Hepatocyte (in vitro differentiated cells): Measurements from ENCODE around the gene ANGPTL8. TPM values are rescaled to one million over a fixed set of nuclear protein-coding genes. Genes with fewer than 3 reads are reported as not detected.

Experiments
- DNase-seq: peaks from one replicate; pipeline ENCODE4 v3.0.0-alpha.2; 2016; ENCODE audit warnings: low spot score
- H2AFZ ChIP-seq: fragments of 200-600 bp; sonication (generic); 2 replicates; pipeline ENCODE4 v1.6.0; 2016; ENCODE audit warnings: antibody characterized with exemption, mild to moderate bottlenecking
- H3K27ac ChIP-seq: fragments of 200-600 bp; sonication (generic); 2 replicates; pipeline ENCODE4 v1.5.1; 2016; ENCODE audit warnings: mild to moderate bottlenecking
- H3K27me3 ChIP-seq: fragments of 200-600 bp; sonication (generic); 2 replicates; pipeline ENCODE4 v1.6.1; 2016
- H3K36me3 ChIP-seq: fragments of 200-600 bp; sonication (generic); replicated peaks from 2 replicates; pipeline ENCODE4 v1.5.1; 2016; ENCODE audit warnings: low read depth; ENCODE audit not compliant: insufficient read depth
- H3K4me1 ChIP-seq: fragments of 200-600 bp; sonication (generic); 2 replicates; pipeline ENCODE4 v1.5.1; 2016; ENCODE audit warnings: mild to moderate bottlenecking, moderate library complexity; ENCODE audit not compliant: insufficient read depth
- H3K4me2 ChIP-seq: fragments of 200-600 bp; sonication (generic); 2 replicates; pipeline ENCODE4 v1.6.0; 2016
- H3K4me3 ChIP-seq: fragments of 200-600 bp; sonication (generic); 2 replicates; pipeline ENCODE4 v1.5.1; 2016; ENCODE audit warnings: mild to moderate bottlenecking
- H3K79me2 ChIP-seq: fragments of 200-600 bp; sonication (generic); 2 replicates; pipeline ENCODE4 v1.6.0; 2017; ENCODE audit warnings: mild to moderate bottlenecking
- H3K9me2 ChIP-seq: fragments of 200-600 bp; sonication (generic); replicated peaks from 2 replicates; pipeline ENCODE4 v1.6.0; 2017; ENCODE audit warnings: mild to moderate bottlenecking; ENCODE audit not compliant: insufficient read depth
- H3K9me3 ChIP-seq: fragments of 200-600 bp; sonication (generic); 2 replicates; pipeline ENCODE4 v1.5.1; 2016; ENCODE audit warnings: low read depth, mild to moderate bottlenecking
- H4K20me1 ChIP-seq: fragments of 200-600 bp; sonication (generic); 2 replicates; pipeline ENCODE4 v1.6.0; 2016; ENCODE audit warnings: mild to moderate bottlenecking; ENCODE audit not compliant: insufficient read depth, poor library complexity, severe bottlenecking
- EZH2 ChIP-seq: fragments of 200-600 bp; sonication (generic); IDR thresholded peaks from 2 replicates; pipeline ENCODE4 v1.6.1; 2016; ENCODE audit warnings: antibody characterized with exemption, mild to moderate bottlenecking, borderline replicate concordance
- EZH2phosphoT487 ChIP-seq: fragments of 200-600 bp; sonication (generic); IDR thresholded peaks from one replicate; pipeline ENCODE4 v1.6.1; 2018; ENCODE audit warnings: antibody characterized with exemption, mild to moderate bottlenecking, low read depth, moderate library complexity; ENCODE audit not compliant: unreplicated experiment, severe bottlenecking
- WGBS: methylation state at CpG from one replicate; pipeline ENCODE4 v1.1.6; 2016; ENCODE audit warnings: low lambda C conversion rate; ENCODE audit errors: missing lambda C conversion rate; 5-methylcytosine and 5-hydroxymethylcytosine counted together
- polyA plus RNA-seq: library from polyadenylated mRNA; unstranded; fragments of >200 nt; fragmentation: Nextera tagmentation; extraction: Ambion mirVana; gene quantifications from 2 replicates; pipeline ENCODE4 v1.2.1, GENCODE V29; 2016
- total RNA-seq: library from RNA; depleted of rRNA; stranded (reverse); fragments of >200 nt; gene quantifications from 2 replicates; pipeline ENCODE4 v1.2.3, GENCODE V29; 2014
- TF ChIP-seq, protein P1 (sequence below): fragments of 200-600 bp; sonication (generic); IDR thresholded peaks from 2 replicates; pipeline ENCODE4 v1.5.1; 2016; ENCODE audit warnings: antibody characterized with exemption, mild to moderate bottlenecking; ENCODE audit not compliant: poor library complexity

Gene ANGPTL8
- total and polyA plus RNA-seq, 2 experiments from 2014 or later = 20.8 to 24.9 TPM

DNA sequence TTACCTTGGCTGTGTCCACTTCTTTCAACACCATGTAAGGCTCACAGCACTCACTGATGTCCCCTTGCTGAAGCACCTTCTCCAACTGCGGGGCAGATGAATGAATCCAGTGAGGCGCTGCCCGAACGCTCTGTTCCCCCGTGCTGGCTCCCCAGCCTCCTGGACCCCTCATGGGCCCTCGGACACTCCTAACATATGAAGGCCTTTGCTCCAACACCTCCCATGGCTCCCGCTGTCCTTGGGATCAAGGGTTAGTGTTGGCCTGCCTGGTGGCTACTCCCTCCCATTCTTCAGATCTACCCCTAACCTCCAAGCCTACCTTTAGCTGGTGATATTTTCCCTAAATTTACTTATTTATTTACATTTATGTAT, 4.4 kb downstream of the ANGPTL8 start:
- H3K79me2 ChIP-seq = no peaks in the 10 kb centered on the region
- H3K4me2 ChIP-seq = no peak overlapping the region
- H3K27me3 ChIP-seq = no peaks in the 10 kb centered on the region
- H3K36me3 ChIP-seq = no peaks in the 10 kb centered on the region
- no peak for DNase-seq
- TF ChIP-seq, protein P1, sequence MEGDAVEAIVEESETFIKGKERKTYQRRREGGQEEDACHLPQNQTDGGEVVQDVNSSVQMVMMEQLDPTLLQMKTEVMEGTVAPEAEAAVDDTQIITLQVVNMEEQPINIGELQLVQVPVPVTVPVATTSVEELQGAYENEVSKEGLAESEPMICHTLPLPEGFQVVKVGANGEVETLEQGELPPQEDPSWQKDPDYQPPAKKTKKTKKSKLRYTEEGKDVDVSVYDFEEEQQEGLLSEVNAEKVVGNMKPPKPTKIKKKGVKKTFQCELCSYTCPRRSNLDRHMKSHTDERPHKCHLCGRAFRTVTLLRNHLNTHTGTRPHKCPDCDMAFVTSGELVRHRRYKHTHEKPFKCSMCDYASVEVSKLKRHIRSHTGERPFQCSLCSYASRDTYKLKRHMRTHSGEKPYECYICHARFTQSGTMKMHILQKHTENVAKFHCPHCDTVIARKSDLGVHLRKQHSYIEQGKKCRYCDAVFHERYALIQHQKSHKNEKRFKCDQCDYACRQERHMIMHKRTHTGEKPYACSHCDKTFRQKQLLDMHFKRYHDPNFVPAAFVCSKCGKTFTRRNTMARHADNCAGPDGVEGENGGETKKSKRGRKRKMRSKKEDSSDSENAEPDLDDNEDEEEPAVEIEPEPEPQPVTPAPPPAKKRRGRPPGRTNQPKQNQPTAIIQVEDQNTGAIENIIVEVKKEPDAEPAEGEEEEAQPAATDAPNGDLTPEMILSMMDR = no peak
- TF ChIP-seq EZH2 (no peak), EZH2phosphoT487 (no peak)
- no peak overlapping the region for H2AFZ ChIP-seq
- no peaks in the 10 kb centered on the region for H3K9me2 ChIP-seq
- H3K4me3 ChIP-seq = no peak overlapping the region
- WGBS = 99% methylated on average over 7 of the region's 7 CpGs
- H3K9me3 ChIP-seq = no peaks in the 10 kb centered on the region
- H4K20me1 ChIP-seq = no peaks in the 10 kb centered on the region
- H3K4me1 ChIP-seq = no peaks in the 10 kb centered on the region
- no peak overlapping the region for H3K27ac ChIP-seq

DNA sequence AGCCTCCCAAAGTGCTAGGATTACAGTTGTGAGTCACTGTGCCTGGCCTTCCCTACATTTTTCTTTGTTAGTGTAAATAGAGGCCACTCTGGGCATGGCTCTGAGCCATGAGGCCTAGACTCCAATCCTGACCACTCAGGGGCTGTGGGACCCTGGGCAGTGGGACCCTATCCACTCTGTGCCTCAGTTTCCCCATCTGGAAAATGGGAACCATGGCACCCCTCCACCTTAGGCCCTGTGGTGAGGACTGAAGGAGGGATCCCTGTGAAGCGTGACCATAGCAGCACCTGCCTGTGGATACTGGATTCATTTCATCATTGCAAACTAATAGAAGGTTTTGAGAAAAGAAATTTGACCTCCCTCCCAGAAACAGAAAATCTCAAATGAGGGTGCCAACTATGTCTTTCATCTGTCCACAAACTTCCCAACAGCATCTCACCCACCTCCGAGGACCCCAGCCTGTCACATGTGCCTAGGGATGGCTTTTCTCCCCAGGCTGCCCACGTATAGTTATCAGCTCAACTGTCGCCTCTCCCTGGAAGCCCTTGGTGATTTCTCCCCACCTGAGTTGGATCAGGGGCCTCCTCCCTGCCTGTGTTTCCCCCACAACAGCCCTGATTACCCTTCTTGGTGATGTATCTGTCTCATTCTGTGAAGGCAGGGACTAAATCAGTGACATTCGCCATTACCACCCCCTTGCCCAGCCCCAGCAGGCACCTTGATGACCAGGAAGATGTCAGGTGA, 5.6 kb downstream of the ANGPTL8 start:
- H3K36me3 ChIP-seq = no peaks in the 10 kb centered on the region
- DNase-seq = no peak
- no peaks in the 10 kb centered on the region for H3K27me3 ChIP-seq
- no peak overlapping the region for H2AFZ ChIP-seq
- no peaks in the 10 kb centered on the region for H3K4me1 ChIP-seq
- no peaks in the 10 kb centered on the region for H4K20me1 ChIP-seq
- H3K79me2 ChIP-seq = no peaks in the 10 kb centered on the region
- no peak overlapping the region for H3K27ac ChIP-seq
- no peak for TF ChIP-seq EZH2phosphoT487
- TF ChIP-seq, protein P1 = no peak
- no peak for TF ChIP-seq EZH2
- no peaks in the 10 kb centered on the region for H3K9me2 ChIP-seq
- H3K4me2 ChIP-seq = no peak overlapping the region
- no peak overlapping the region for H3K4me3 ChIP-seq
- 98% methylated on average over 5 of the region's 5 CpGs for WGBS
- no peaks in the 10 kb centered on the region for H3K9me3 ChIP-seq

DNA sequence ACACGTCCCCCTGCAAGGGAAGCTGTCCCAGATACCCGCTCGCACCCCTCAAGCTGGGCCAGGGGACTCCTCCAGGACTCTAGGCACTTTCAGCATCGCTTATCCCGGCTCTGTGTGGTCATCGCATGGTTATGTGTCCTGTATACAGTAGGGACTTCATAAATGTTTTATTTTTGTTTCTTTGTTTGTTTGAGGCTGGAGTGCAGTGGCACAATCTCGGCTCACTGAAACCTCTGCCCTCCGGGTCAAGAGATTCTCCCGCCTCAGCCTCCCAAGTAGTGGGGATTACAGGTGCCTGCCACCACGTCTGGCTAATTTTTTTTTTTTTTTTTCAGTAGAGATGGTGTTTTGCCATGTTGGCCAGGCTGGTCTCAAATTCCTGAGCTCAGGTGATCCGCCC, 7.5 kb downstream of the ANGPTL8 start:
- no peak overlapping the region for H3K4me3 ChIP-seq
- TF ChIP-seq, protein P1 = no peak
- TF ChIP-seq EZH2phosphoT487 (no peak), EZH2 (no peak)
- no peaks in the 10 kb centered on the region for H3K27me3 ChIP-seq
- H3K9me3 ChIP-seq = no peaks in the 10 kb centered on the region
- no peaks in the 10 kb centered on the region for H3K9me2 ChIP-seq
- no peaks in the 10 kb centered on the region for H4K20me1 ChIP-seq
- no peaks in the 10 kb centered on the region for H3K79me2 ChIP-seq
- no peak for DNase-seq
- no peaks in the 10 kb centered on the region for H3K4me1 ChIP-seq
- no peak overlapping the region for H3K4me2 ChIP-seq
- H2AFZ ChIP-seq = no peak overlapping the region
- H3K27ac ChIP-seq = no peak overlapping the region
- 96% methylated on average over 11 of the region's 11 CpGs for WGBS
- H3K36me3 ChIP-seq = no peaks in the 10 kb centered on the region
